Regular cardiac myocyte (primary cell): ENCODE results near the gene TMEM97. TPM values are rescaled to one million over a fixed set of nuclear protein-coding genes. Genes with fewer than 3 reads are reported as not detected.

ENCODE experiments used
- total RNA-seq: library from RNA; depleted of rRNA; stranded (reverse); fragments of >200 nt; gene quantifications from 2 replicates; pipeline ENCODE4 v1.2.3, GENCODE V29; 2014

The TMEM97 gene
- 9.0 and 14.6 TPM in 2 replicates for total RNA-seq

GRCh38 chr17:28318759-28319597 is at the start of gene TMEM97:
Gene TMEM97 (plus strand): TSS chr17:28319200. CDS start chr17:28319240, 40 bp downstream.

GRCh38 chr17:28335201-28335958 is 16.4 kb downstream of the TMEM97 start, which contains the start of the genes IFT20 and TNFAIP1:
Gene IFT20 (minus strand): TSS chr17:28335472. CDS start chr17:28331985, 3,487 bp downstream.
Gene TNFAIP1 (plus strand): TSS chr17:28335761. CDS start chr17:28339522, 3,761 bp downstream.

GRCh38 chr17:28357061-28357900 is 38.3 kb downstream of the TMEM97 start, which contains the start of gene POLDIP2:
Gene POLDIP2 (minus strand): TSS chr17:28357527. CDS start chr17:28357448, 79 bp downstream.

GRCh38 chr17:28364665-28365363 is 45.8 kb downstream of the TMEM97 start, which contains the start of gene SEBOX:
Gene SEBOX (minus strand): TSS chr17:28365199. CDS start chr17:28365151, 48 bp downstream.

GRCh38 chr17:28370035-28370743 is 51.2 kb downstream of the TMEM97 start, which contains the start of gene VTN:
Gene VTN (minus strand): TSS chr17:28370307. CDS start chr17:28370203, 104 bp downstream.

GRCh38 chr17:28371245-28372202 is 52.5 kb downstream of the TMEM97 start, which contains the start of gene SARM1:
Gene SARM1 (plus strand): TSS chr17:28371694. CDS start chr17:28372033, 339 bp downstream.

Other genes starting within 250 kb of the TMEM97 start
- 76.1 and 78.4 TPM in 2 replicates for gene IFT20, start 16.3 kb downstream of the TMEM97 start, total RNA-seq
- gene TNFAIP1, start 16.6 kb downstream of the TMEM97 start, total RNA-seq, result 26.5 and 29.5 TPM in 2 replicates
- 65.4 and 101 TPM in 2 replicates for gene POLDIP2, start 38.3 kb downstream of the TMEM97 start, total RNA-seq
- gene SEBOX, start 46.0 kb downstream of the TMEM97 start, total RNA-seq, result not detected in 2 replicates
- gene VTN, start 51.1 kb downstream of the TMEM97 start, total RNA-seq, result 0.19 and 7.0 TPM in 2 replicates
- gene SARM1, start 52.5 kb downstream of the TMEM97 start, total RNA-seq, result 5.9 and 7.5 TPM in 2 replicates
- 5.8 and 11.6 TPM in 2 replicates for gene SLC46A1, start 87.0 kb downstream of the TMEM97 start, total RNA-seq
- gene SLC13A2, start 154.4 kb downstream of the TMEM97 start, total RNA-seq, result not detected in 2 replicates
- gene FOXN1, start 187.1 kb downstream of the TMEM97 start, total RNA-seq, result not detected in 2 replicates
- 20.3 and 36.6 TPM in 2 replicates for gene UNC119, start 233.4 kb downstream of the TMEM97 start, total RNA-seq